Nephron (organoid): ENCODE results near the gene TCL1A.

Experiments
- H3K27ac Mint-ChIP-seq, 3 experiments: 2 replicates each; pipeline ENCODE4 v1.8.0; 2020; ENCODE audit warnings: mixed read lengths in 3 of 3, mild to moderate bottlenecking in 2 of 3, moderate library complexity in 1 of 3
- H3K27me3 Mint-ChIP-seq: 2 replicates; pipeline ENCODE4 v1.8.0; 2021; ENCODE audit warnings: low read depth, mild to moderate bottlenecking, moderate library complexity, mixed read lengths
- H3K36me3 Mint-ChIP-seq: 2 replicates; pipeline ENCODE4 v1.8.0; 2020; ENCODE audit warnings: low read depth, mixed read lengths
- H3K4me1 Mint-ChIP-seq: 2 replicates; pipeline ENCODE4 v1.8.0; 2020; ENCODE audit warnings: mixed read lengths
- H3K4me3 Mint-ChIP-seq, 3 experiments: 2 replicates each; pipeline ENCODE4 v1.8.0; 2020; ENCODE audit warnings: mild to moderate bottlenecking in 3 of 3, mixed read lengths in 3 of 3, moderate library complexity in 2 of 3
- H3K9me3 Mint-ChIP-seq: 2 replicates; pipeline ENCODE4 v1.8.0; 2020; ENCODE audit warnings: mixed read lengths
- CTCF ChIP-seq, 3 experiments: fragments of 200-600 bp; sonication (generic); IDR thresholded peaks; one replicate each; pipeline ENCODE4 v1.5.0; 2021; ENCODE audit warnings: antibody characterized with exemption in 3 of 3; ENCODE audit not compliant: unreplicated experiment in 3 of 3

Gene TCL1A

GRCh38 chr14:95663226-95663797 lies 50.6 kb downstream of the TCL1A start:
- TF ChIP-seq CTCF (IDR thresholded peaks at IDR 0.05; ENCODE audit: unreplicated experiment in 3 of 3): no peak
- H3K4me3 Mint-ChIP-seq: no peak overlapping the region
- peak overlapping the region; percentile 26 to 85 (median 28) for H3K27ac Mint-ChIP-seq
- peaks cover 14% of the 10 kb centered on the region for H3K27me3 Mint-ChIP-seq
- no peaks in the 10 kb centered on the region for H3K36me3 Mint-ChIP-seq
- H3K9me3 Mint-ChIP-seq: no peaks in the 10 kb centered on the region
- peaks cover 44% of the 10 kb centered on the region for H3K4me1 Mint-ChIP-seq

- no peaks in the 10 kb centered on the region for H3K36me3 Mint-ChIP-seq
- peak overlapping the region; percentile 52 to 85 (median 70) for H3K27ac Mint-ChIP-seq
- H3K9me3 Mint-ChIP-seq: no peaks in the 10 kb centered on the region
- H3K4me1 Mint-ChIP-seq: peaks cover 36% of the 10 kb centered on the region
- H3K27me3 Mint-ChIP-seq: peaks cover 21% of the 10 kb centered on the region
- H3K4me3 Mint-ChIP-seq: no peak overlapping the region
- no peak for TF ChIP-seq CTCF (IDR thresholded peaks at IDR 0.05; ENCODE audit: unreplicated experiment in 3 of 3)
Observed at GRCh38 chr14:95662376-95663186, 51.3 kb downstream of the TCL1A start.

GRCh38 chr14:95660651-95661515 lies 53.0 kb downstream of the TCL1A start:
- H3K4me3 Mint-ChIP-seq: peak overlapping the region in 2 of 3 experiments; percentile 5 to 40
- TF ChIP-seq CTCF (IDR thresholded peaks at IDR 0.05; ENCODE audit: unreplicated experiment in 3 of 3): no peak
- H3K9me3 Mint-ChIP-seq: no peaks in the 10 kb centered on the region
- H3K27ac Mint-ChIP-seq: peak overlapping the region; percentile 73 to 89 (median 83)
- peaks cover 30% of the 10 kb centered on the region for H3K4me1 Mint-ChIP-seq
- peaks cover 26% of the 10 kb centered on the region for H3K27me3 Mint-ChIP-seq
- no peaks in the 10 kb centered on the region for H3K36me3 Mint-ChIP-seq

- H3K4me1 Mint-ChIP-seq: peaks cover 30% of the 10 kb centered on the region
- no peak overlapping the region for H3K4me3 Mint-ChIP-seq
- H3K27ac Mint-ChIP-seq: peak overlapping the region; percentile 73 to 89 (median 83)
- H3K9me3 Mint-ChIP-seq: no peaks in the 10 kb centered on the region
- peaks cover 28% of the 10 kb centered on the region for H3K27me3 Mint-ChIP-seq
- TF ChIP-seq CTCF (IDR thresholded peaks at IDR 0.05; ENCODE audit: unreplicated experiment in 3 of 3): no peak
- H3K36me3 Mint-ChIP-seq: no peaks in the 10 kb centered on the region
Observed at GRCh38 chr14:95659990-95660385, 53.9 kb downstream of the TCL1A start.
